ES-I3 (cell line): ENCODE results near the gene IFT88.

Source experiments
- H3K36me3 ChIP-seq: 2 replicates; pipeline ENCODE4 v1.6.1; 2013; ENCODE audit warnings: mild to moderate bottlenecking, low read length, control low read depth, moderate library complexity; ENCODE audit not compliant: insufficient read depth
- H3K4me1 ChIP-seq: 2 replicates; pipeline ENCODE4 v1.6.1; 2013; ENCODE audit warnings: mild to moderate bottlenecking, control low read depth, low read length; ENCODE audit not compliant: insufficient read depth
- H3K9ac ChIP-seq: 2 replicates; pipeline ENCODE4 v1.6.1; 2013; ENCODE audit warnings: low read depth, mild to moderate bottlenecking, low read length, moderate library complexity
- H3K9me3 ChIP-seq: 2 replicates; pipeline ENCODE4 v1.6.1; 2013; ENCODE audit warnings: mild to moderate bottlenecking, low read length, moderate library complexity; ENCODE audit not compliant: control insufficient read depth, insufficient read depth

Gene IFT88

GRCh38 chr13:20702915-20703779 is 136.2 kb downstream of the IFT88 start, which contains the start of gene IL17D:
Gene IL17D (plus strand): TSS chr13:20703699. CDS start chr13:20704002, 303 bp downstream.
- Histone ChIP-seq H3K4me1 (no peaks in the 10 kb centered on the region), H3K9ac (peak within 1 kb of the TSS; percentile 80), H3K36me3 (no peaks in the 10 kb centered on the region), H3K9me3 (no peaks in the 10 kb centered on the region)

GRCh38 chr13:20703780-20704458 is 137.0 kb downstream of the IFT88 start:
- H3K9me3 ChIP-seq = no peaks in the 10 kb centered on the region
- H3K9ac ChIP-seq = peak overlapping the region; percentile 56

GRCh38 chr13:20704459-20705069 is 137.6 kb downstream of the IFT88 start:
- Histone ChIP-seq H3K4me1 (no peaks in the 10 kb centered on the region), H3K36me3 (no peaks in the 10 kb centered on the region), H3K9me3 (no peaks in the 10 kb centered on the region), H3K9ac (peak overlapping the region; percentile 48; the same call in 1 of the 2 replicates)

More at GRCh38 chr13:20703780-20704458, 137.0 kb downstream of the IFT88 start:
- H3K4me1 ChIP-seq = no peaks in the 10 kb centered on the region
- H3K36me3 ChIP-seq = no peaks in the 10 kb centered on the region

- Histone ChIP-seq H3K9ac (no peak overlapping the region), H3K36me3 (no peaks in the 10 kb centered on the region), H3K9me3 (no peaks in the 10 kb centered on the region), H3K4me1 (no peaks in the 10 kb centered on the region)
Measured at GRCh38 chr13:20706661-20707060, 139.7 kb downstream of the IFT88 start.

GRCh38 chr13:20708216-20708615 is 141.3 kb downstream of the IFT88 start:
- Histone ChIP-seq H3K4me1 (peaks cover 1% of the 10 kb centered on the region; the same call in 1 of the 2 replicates), H3K9me3 (no peaks in the 10 kb centered on the region), H3K9ac (no peak overlapping the region), H3K36me3 (no peaks in the 10 kb centered on the region)

GRCh38 chr13:20709369-20709768 is 142.4 kb downstream of the IFT88 start:
- no peaks in the 10 kb centered on the region for H3K36me3 ChIP-seq
- peaks cover 7% of the 10 kb centered on the region; the same call in 1 of the 2 replicates for H3K4me1 ChIP-seq
- no peaks in the 10 kb centered on the region for H3K9me3 ChIP-seq
- no peak overlapping the region for H3K9ac ChIP-seq

GRCh38 chr13:20709782-20710181 is 142.8 kb downstream of the IFT88 start:
- Histone ChIP-seq H3K9ac (no peak overlapping the region), H3K4me1 (peaks cover 7% of the 10 kb centered on the region; the same call in 1 of the 2 replicates), H3K36me3 (no peaks in the 10 kb centered on the region), H3K9me3 (no peaks in the 10 kb centered on the region)

GRCh38 chr13:20711301-20712044 is 144.5 kb downstream of the IFT88 start:
- H3K9ac ChIP-seq = no peak overlapping the region
- H3K4me1 ChIP-seq = peaks cover 7% of the 10 kb centered on the region
- no peaks in the 10 kb centered on the region for H3K36me3 ChIP-seq
- H3K9me3 ChIP-seq = no peaks in the 10 kb centered on the region

GRCh38 chr13:20713014-20713376 is 146.0 kb downstream of the IFT88 start:
- Histone ChIP-seq H3K9ac (peak overlapping the region; percentile 25; the same call in 1 of the 2 replicates), H3K4me1 (peaks cover 12% of the 10 kb centered on the region), H3K36me3 (no peaks in the 10 kb centered on the region), H3K9me3 (no peaks in the 10 kb centered on the region)

GRCh38 chr13:20713751-20714150 is 146.8 kb downstream of the IFT88 start:
- no peaks in the 10 kb centered on the region for H3K9me3 ChIP-seq
- H3K4me1 ChIP-seq = peaks cover 12% of the 10 kb centered on the region

GRCh38 chr13:20714161-20714560 is 147.2 kb downstream of the IFT88 start:
- no peaks in the 10 kb centered on the region for H3K36me3 ChIP-seq

More at GRCh38 chr13:20713751-20714150, 146.8 kb downstream of the IFT88 start:
- no peak overlapping the region for H3K9ac ChIP-seq
- H3K36me3 ChIP-seq = no peaks in the 10 kb centered on the region

GRCh38 chr13:20714563-20715329 is 147.8 kb downstream of the IFT88 start:
- H3K9me3 ChIP-seq = no peaks in the 10 kb centered on the region
- H3K36me3 ChIP-seq = no peaks in the 10 kb centered on the region
- no peak overlapping the region for H3K9ac ChIP-seq
- peaks cover 12% of the 10 kb centered on the region for H3K4me1 ChIP-seq

More at GRCh38 chr13:20714161-20714560, 147.2 kb downstream of the IFT88 start:
- Histone ChIP-seq H3K9ac (no peak overlapping the region), H3K9me3 (no peaks in the 10 kb centered on the region), H3K4me1 (peaks cover 12% of the 10 kb centered on the region)

GRCh38 chr13:20715330-20715712 is 148.4 kb downstream of the IFT88 start:
- H3K4me1 ChIP-seq = peaks cover 12% of the 10 kb centered on the region
- no peaks in the 10 kb centered on the region for H3K9me3 ChIP-seq
- no peaks in the 10 kb centered on the region for H3K36me3 ChIP-seq
- no peak overlapping the region for H3K9ac ChIP-seq
